Activated B cell treated with CpG ODN at 0.5 μM for 24 hours (primary cell): ENCODE measurements around the gene CDC16. TPM values are rescaled to one million over a fixed set of nuclear protein-coding genes. Genes with fewer than 3 reads are reported as not detected.

ENCODE experiments used
- ATAC-seq: fragments of 200-7000 bp; cut with Tn5 transposase; one replicate; pipeline ENCODE4 v1.10.0; 2021; ENCODE audit warnings: low read depth, mild to moderate bottlenecking, moderate library complexity
- CTCF ChIA-PET: fragments of 350-600 bp; sonication (Branson Sonifier 250); formaldehyde crosslinking; loops from one replicate; lab custom pipeline; 2021; ENCODE audit warnings: antibody characterized with exemption; lab: Charles Lee
- POLR2A ChIA-PET: fragments of 350-600 bp; sonication (Branson Sonifier 250); formaldehyde crosslinking; loops from one replicate; lab custom pipeline; 2021; ENCODE audit warnings: antibody characterized with exemption; lab: Charles Lee
- DNase-seq: peaks from one replicate; pipeline ENCODE4 v3.0.0; 2022
- H3K27ac Mint-ChIP-seq: one replicate; pipeline ENCODE4 v1.8.0; 2020; ENCODE audit warnings: mixed read lengths
- H3K27me3 Mint-ChIP-seq: one replicate; pipeline ENCODE4 v1.8.0; 2021; ENCODE audit warnings: mixed read lengths
- H3K36me3 Mint-ChIP-seq: one replicate; pipeline ENCODE4 v1.8.0; 2021; ENCODE audit warnings: low read depth, mixed read lengths
- H3K4me1 Mint-ChIP-seq: one replicate; pipeline ENCODE4 v1.8.0; 2021; ENCODE audit warnings: mixed read lengths
- H3K4me3 Mint-ChIP-seq: one replicate; pipeline ENCODE4 v1.8.0; 2020; ENCODE audit warnings: mild to moderate bottlenecking, mixed read lengths
- H3K9me3 Mint-ChIP-seq: one replicate; pipeline ENCODE4 v1.8.0; 2020; ENCODE audit warnings: mixed read lengths
- CTCF ChIP-seq: fragments of 200-600 bp; IDR thresholded peaks from one replicate; pipeline ENCODE4 v1.8.0; 2022; ENCODE audit warnings: antibody characterized with exemption, mild to moderate bottlenecking
- intact Hi-C: fragments of 100-400 bp; cut with micrococcal nuclease; formaldehyde crosslinking; loops from one replicate; pipeline ENCODE4 v1.15.1; 2024
- total RNA-seq: library from RNA; stranded (reverse); gene quantifications from 2 replicates; pipeline ENCODE4 v1.2.3, GENCODE V29; 2022

Gene CDC16
- total RNA-seq, 1 donor from 2014 or later = 98.0 TPM

- no peak for DNase-seq
- ChIA-PET POLR2A (interaction anchor here (0.6 to 1.6 kb wide), 5 partner anchors 11 to 867 kb away, joined by 3 to 13 read pairs (median 5); partner anchors contain the start of gene UPF3A), CTCF (no interaction called here)
- Mint-ChIP-seq H3K27me3 (no peaks in the 10 kb centered on the region), H3K4me3 (peak overlapping the region; percentile 85), H3K27ac (peak overlapping the region; percentile 79), H3K36me3 (peaks cover 25% of the 10 kb centered on the region), H3K9me3 (no peaks in the 10 kb centered on the region), H3K4me1 (peaks cover 62% of the 10 kb centered on the region)
- no peak for TF ChIP-seq CTCF
- peak; percentile 15 for ATAC-seq
- intact Hi-C loops = no loop called here
These were observed 80.5 kb downstream of the CDC16 start for GRCh38 chr13:114315074-114315785.

- H3K27ac Mint-ChIP-seq = no peak overlapping the region
- H3K4me1 Mint-ChIP-seq = peaks cover 47% of the 10 kb centered on the region
- DNase-seq (no peak), ATAC-seq (no peak)
- H3K4me3 Mint-ChIP-seq = no peak overlapping the region
- peaks cover 55% of the 10 kb centered on the region for H3K36me3 Mint-ChIP-seq
- H3K9me3 Mint-ChIP-seq = no peaks in the 10 kb centered on the region
- POLR2A ChIA-PET = no interaction called here
- no peaks in the 10 kb centered on the region for H3K27me3 Mint-ChIP-seq
- no peak for TF ChIP-seq CTCF
- CTCF ChIA-PET = no interaction called here
- intact Hi-C loops = no loop called here
These were observed 83.9 kb downstream of the CDC16 start for GRCh38 chr13:114318624-114319023.

- intact Hi-C loops = no loop called here
- H3K9me3 Mint-ChIP-seq = no peaks in the 10 kb centered on the region
- H3K27me3 Mint-ChIP-seq = no peaks in the 10 kb centered on the region
- H3K27ac Mint-ChIP-seq = no peak overlapping the region
- ATAC-seq = no peak
- H3K4me1 Mint-ChIP-seq = peaks cover 43% of the 10 kb centered on the region
- H3K36me3 Mint-ChIP-seq = peaks cover 61% of the 10 kb centered on the region
- no peak for DNase-seq
- H3K4me3 Mint-ChIP-seq = no peak overlapping the region
- no peak for TF ChIP-seq CTCF
- CTCF ChIA-PET = no interaction called here
- POLR2A ChIA-PET = interaction anchor here (0.6 kb wide), 1 partner anchor 30 kb away, joined by 8 read pairs; no protein-coding TSS in a partner anchor
These were observed 84.8 kb downstream of the CDC16 start for GRCh38 chr13:114319441-114319913.

- no peaks in the 10 kb centered on the region for H3K9me3 Mint-ChIP-seq
- no peak for DNase-seq
- peaks cover 65% of the 10 kb centered on the region for H3K36me3 Mint-ChIP-seq
- no peaks in the 10 kb centered on the region for H3K27me3 Mint-ChIP-seq
- no peak overlapping the region for H3K4me3 Mint-ChIP-seq
- H3K4me1 Mint-ChIP-seq = peaks cover 39% of the 10 kb centered on the region
- TF ChIP-seq CTCF = no peak
- no peak for ATAC-seq
- ChIA-PET POLR2A (interaction anchor here (0.7 kb wide), 1 partner anchor 192 kb away, joined by 5 read pairs; no protein-coding TSS in a partner anchor), CTCF (no interaction called here)
- intact Hi-C loops = no loop called here
- peak overlapping the region; percentile 19 for H3K27ac Mint-ChIP-seq
These were observed 85.4 kb downstream of the CDC16 start for GRCh38 chr13:114320065-114320464.

- CTCF ChIA-PET = no interaction called here
- H3K27me3 Mint-ChIP-seq = no peaks in the 10 kb centered on the region
- no peak overlapping the region for H3K27ac Mint-ChIP-seq
These were observed 86.6 kb downstream of the CDC16 start for GRCh38 chr13:114321256-114321655.

More at GRCh38 chr13:114321256-114321655, 86.6 kb downstream of the CDC16 start:
- Mint-ChIP-seq H3K9me3 (no peaks in the 10 kb centered on the region), H3K4me1 (peaks cover 41% of the 10 kb centered on the region), H3K4me3 (no peak overlapping the region), H3K36me3 (peaks cover 75% of the 10 kb centered on the region)
- POLR2A ChIA-PET = no interaction called here
- ATAC-seq = no peak
- intact Hi-C loops = no loop called here
- DNase-seq = no peak
- TF ChIP-seq CTCF = no peak
